GM19455 (cell line): ENCODE data around the gene CRYGD.

Experiments
- ATAC-seq: cut with Tn5 transposase; IDR thresholded peaks from one replicate; pipeline ENCODE4 v1.9.1; 2021; ENCODE audit not compliant: unreplicated experiment

CRYGD gene

GRCh38 chr2:208090420-208090819 lies 33.9 kb downstream of the CRYGD start:
- no peak for ATAC-seq

DNA sequence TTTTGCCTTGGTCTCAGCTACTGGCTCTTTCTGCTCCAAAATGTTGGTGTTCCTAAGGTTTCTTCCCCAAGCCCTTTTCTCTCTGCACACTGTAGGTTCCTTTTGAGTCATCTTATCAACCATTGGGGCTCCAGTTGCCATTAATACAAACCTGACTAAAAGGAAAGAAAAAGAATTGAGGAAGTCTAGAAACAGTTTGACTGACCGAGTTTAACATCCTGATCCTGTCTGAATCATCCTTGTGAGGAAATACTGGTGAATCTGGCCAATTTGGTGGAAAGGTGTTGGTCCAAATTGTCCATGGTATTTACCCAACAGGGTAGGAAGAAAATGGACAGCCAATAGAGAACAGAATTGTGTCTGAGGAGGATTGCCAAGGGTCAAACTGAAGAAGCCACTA lies 38.3 kb downstream of the CRYGD start:
- no peak for ATAC-seq

DNA sequence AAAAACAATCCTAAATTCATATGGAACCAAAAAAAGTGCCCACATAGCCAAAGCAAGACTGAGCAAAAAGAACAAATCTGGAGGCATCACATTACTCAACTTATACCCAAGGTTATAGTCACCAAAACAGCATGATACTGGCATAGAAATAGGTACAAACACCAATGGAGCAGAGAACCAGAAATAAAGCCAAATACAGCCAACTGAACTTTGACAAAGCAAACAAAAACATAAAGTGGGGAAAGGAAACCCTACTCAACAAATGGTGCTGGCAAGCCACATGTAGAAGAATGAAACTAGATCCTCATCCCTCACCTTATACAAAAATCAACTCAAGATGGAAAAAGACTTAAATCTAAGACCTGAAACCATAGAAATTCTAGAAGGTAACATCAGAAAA lies 40.5 kb downstream of the CRYGD start:
- no peak for ATAC-seq

DNA sequence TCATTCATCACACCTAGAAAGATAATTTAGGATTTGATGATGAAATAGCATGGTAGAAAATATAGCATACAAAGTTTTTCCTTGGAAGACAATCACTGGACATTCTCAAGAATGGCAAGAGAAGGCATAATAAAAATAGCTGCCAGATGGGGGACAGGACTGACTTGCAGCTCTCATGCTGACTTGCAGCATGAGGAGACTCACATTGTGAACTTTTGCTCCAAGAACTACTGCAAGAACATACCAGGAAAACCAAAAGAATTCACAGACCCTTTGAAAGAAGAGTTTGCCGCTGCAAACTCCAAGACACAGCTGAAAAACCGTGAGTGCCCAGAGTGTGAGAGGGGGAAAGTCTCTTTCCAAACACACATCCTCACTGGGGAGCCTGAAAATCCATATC lies 47.0 kb downstream of the CRYGD start:
- ATAC-seq: no peak

- no peak for ATAC-seq
These were observed 49.5 kb downstream of the CRYGD start for GRCh38 chr2:208074610-208075356.

DNA sequence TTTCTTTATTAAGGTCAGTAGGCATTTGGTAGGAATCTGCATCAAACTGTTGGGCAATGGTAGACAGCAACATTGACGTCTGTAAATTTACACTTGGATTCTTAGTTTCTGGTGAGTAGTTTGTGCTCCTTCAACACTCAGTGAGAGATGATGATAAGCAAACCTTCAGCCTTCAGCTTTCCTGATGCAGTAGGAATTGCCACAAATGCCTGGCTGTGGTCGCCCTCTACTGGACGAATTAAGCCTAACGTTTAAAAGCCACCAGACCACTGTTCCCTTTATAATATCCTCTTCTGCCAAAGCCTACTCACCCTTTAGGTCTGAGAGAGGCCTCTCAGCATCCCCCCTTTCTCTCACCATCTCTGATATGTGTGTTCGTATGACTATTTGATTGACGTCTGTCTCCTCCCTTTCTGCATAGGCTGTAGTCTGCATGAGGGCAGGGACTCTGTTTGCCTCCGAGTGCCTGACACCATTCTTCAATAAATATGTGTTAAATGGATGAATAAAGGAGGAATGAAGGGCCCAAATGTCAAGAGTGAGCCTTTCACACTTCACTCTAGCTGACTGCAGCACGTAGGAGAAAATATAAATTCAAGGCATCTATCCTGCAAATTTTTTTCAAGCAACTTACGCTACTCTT lies 52.0 kb downstream of the CRYGD start:
- ATAC-seq: peak; percentile 86
